Kidney (tissue), 14 donors: Measurements from ENCODE around the gene LCE3A. TPM values are rescaled to one million over a fixed set of nuclear protein-coding genes. Genes with fewer than 3 reads are reported as not detected.

Source experiments
- DNase-seq, 5 donors: peaks; one replicate each; pipeline ENCODE4 v3.0.0-alpha.2; 2013 to 2020
- FAIRE-seq: peaks from 2 replicates; lab custom pipeline; 2012; peaks lifted over from hg19 to GRCh38; lab: Jason Lieb, UNC
- H3K27ac ChIP-seq, 2 donors: one replicate each; pipeline ENCODE4 v1.7.0; 2013; ENCODE audit warnings: low read depth in 2 of 2, low read length in 2 of 2, inconsistent platforms in 1 of 2
- H3K27me3 ChIP-seq: one replicate; pipeline ENCODE4 v1.7.1; 2013; ENCODE audit warnings: low read length, inconsistent platforms; ENCODE audit not compliant: control insufficient read depth, insufficient read depth
- H3K36me3 ChIP-seq, 3 donors: one replicate each; pipeline versions ENCODE4 v1.7.0 to v1.7.1; 2013; ENCODE audit warnings: low read length in 3 of 3, control low read depth in 1 of 3, inconsistent platforms in 1 of 3; ENCODE audit not compliant: insufficient read depth in 3 of 3, control insufficient read depth in 2 of 3
- H3K4me1 ChIP-seq, 3 donors: one replicate each; pipeline versions ENCODE4 v1.7.0 to v1.7.1; 2013; ENCODE audit warnings: low read length in 3 of 3, inconsistent platforms in 1 of 3, low read depth in 1 of 3; ENCODE audit not compliant: control insufficient read depth in 2 of 3, insufficient read depth in 2 of 3
- H3K4me3 ChIP-seq, 3 donors: one replicate each; pipeline versions ENCODE4 v1.7.0 to v1.8.1; 2013; ENCODE audit warnings: low read length in 3 of 3, control low read depth in 1 of 3, inconsistent platforms in 1 of 3
- H3K9ac ChIP-seq, 3 donors: one replicate each; pipeline versions ENCODE4 v1.7.0 to v1.7.1; 2013; ENCODE audit warnings: low read length in 3 of 3, control low read depth in 1 of 3, inconsistent platforms in 1 of 3
- H3K9me3 ChIP-seq, 3 donors: one replicate each; pipeline versions ENCODE4 v1.7.0 to v1.7.1; 2013; ENCODE audit warnings: low read length in 3 of 3, control low read depth in 1 of 3, inconsistent platforms in 1 of 3; ENCODE audit not compliant: control insufficient read depth in 2 of 3, insufficient read depth in 1 of 3
- CTCF ChIP-seq: IDR thresholded peaks from 3 replicates; pipeline ENCODE4 v1.5.1; 2012; ENCODE audit warnings: mild to moderate bottlenecking, moderate library complexity, borderline replicate concordance; ENCODE audit not compliant: insufficient read depth; ENCODE audit errors: extremely low read depth
- intact Hi-C: fragments of 100-400 bp; cut with DNase I; formaldehyde crosslinking; loops from one replicate; pipeline ENCODE4 v1.11.1; 2022
- polyA plus RNA-seq: library from polyadenylated mRNA; stranded (reverse); fragments of 350-450 nt; fragmentation: Illumina TruSeq; extraction: RNeasy Lipid Tissue Mini Kit (QIAGEN cat#74804); gene quantifications from one replicate; pipeline ENCODE4 v1.2.3, GENCODE V29; 2014; ENCODE audit warnings: low read depth, low replicate concordance; ENCODE audit not compliant: insufficient read depth
- total RNA-seq: library from RNA; stranded (reverse); fragmentation: NEBNext Ultra II Directional; extraction: Animal tissue kit (Norgen Biotek cat#: 25700); gene quantifications from one replicate; pipeline ENCODE4 v1.2.1, GENCODE V29; 2021
- donor health status: control.
- donor health status: control.
- donor health status: control.
- donor health status: control.
- donor health status: control.
- donor health status: DM: yes; HTN: yes; CAD: no.
- donor health status: Normal renal cell carcinoma (clear cell type).

Gene LCE3A
- total and polyA plus RNA-seq, 2 donors from 2014 or later = not detected

- DNase-seq (peak in 3 of 5 donors; percentile 7 to 40 (median 12)), FAIRE-seq (no peak)
- Histone ChIP-seq H3K9me3 (no peaks in the 10 kb centered on the region), H3K27ac (no peak overlapping the region), H3K9ac (no peak overlapping the region), H3K36me3 (no peaks in the 10 kb centered on the region), H3K27me3 (no peaks in the 10 kb centered on the region), H3K4me3 (no peak overlapping the region), H3K4me1 (no peaks in the 10 kb centered on the region)
- intact Hi-C loops = no loop called here
- no peak for TF ChIP-seq CTCF
Observed at GRCh38 chr1:152658649-152659048, 35.7 kb upstream of the LCE3A start.

- Histone ChIP-seq H3K4me3 (no peak overlapping the region), H3K36me3 (no peaks in the 10 kb centered on the region), H3K9me3 (no peaks in the 10 kb centered on the region), H3K27ac (peak overlapping the region in 1 of 2 donors; percentile 9), H3K4me1 (no peaks in the 10 kb centered on the region), H3K9ac (no peak overlapping the region), H3K27me3 (no peaks in the 10 kb centered on the region)
- intact Hi-C loops = no loop called here
- DNase-seq = no peak
- no peak for TF ChIP-seq CTCF
- FAIRE-seq = no peak
Observed at GRCh38 chr1:152657677-152658076, 34.8 kb upstream of the LCE3A start.

GRCh38 chr1:152656459-152656858, 33.6 kb upstream of the LCE3A start:
- H3K4me3 ChIP-seq = no peak overlapping the region
- FAIRE-seq (no peak), DNase-seq (no peak)
- H3K36me3 ChIP-seq = no peaks in the 10 kb centered on the region
- intact Hi-C loops = no loop called here
- no peak overlapping the region for H3K27ac ChIP-seq
- H3K27me3 ChIP-seq = no peaks in the 10 kb centered on the region
- no peaks in the 10 kb centered on the region for H3K9me3 ChIP-seq
- no peak overlapping the region for H3K9ac ChIP-seq
- TF ChIP-seq CTCF = no peak
- H3K4me1 ChIP-seq = no peaks in the 10 kb centered on the region

- intact Hi-C loops = no loop called here
- H3K4me1 ChIP-seq = no peaks in the 10 kb centered on the region
- H3K4me3 ChIP-seq = no peak overlapping the region
- peak; percentile 50 for TF ChIP-seq CTCF
- no peaks in the 10 kb centered on the region for H3K36me3 ChIP-seq
- H3K27ac ChIP-seq = no peak overlapping the region
- H3K27me3 ChIP-seq = no peaks in the 10 kb centered on the region
- DNase-seq = peak in 4 of 5 donors; percentile 51 to 79 (median 66)
- H3K9ac ChIP-seq = no peak overlapping the region
- no peak for FAIRE-seq
- H3K9me3 ChIP-seq = no peaks in the 10 kb centered on the region
Observed at GRCh38 chr1:152654110-152654509, 31.2 kb upstream of the LCE3A start.
